K562 (cell line): ENCODE results near the gene PFDN2.

Experiments
- TF ChIP-seq, protein P1 (sequence below): sonication (generic); formaldehyde crosslinking; IDR thresholded peaks from 2 replicates; pipeline ENCODE4 v1.8.0; 2022; ENCODE audit warnings: missing genetic modification reagents, mild to moderate bottlenecking, borderline replicate concordance
- TF ChIP-seq, protein P2 (sequence below): fragments of 250-450 bp; sonication (Bioruptor Pico); IDR thresholded peaks from 2 replicates; pipeline ENCODE4 v1.8.0; 2022; ENCODE audit warnings: inconsistent platforms, mild to moderate bottlenecking, moderate library complexity, borderline replicate concordance

DNA sequence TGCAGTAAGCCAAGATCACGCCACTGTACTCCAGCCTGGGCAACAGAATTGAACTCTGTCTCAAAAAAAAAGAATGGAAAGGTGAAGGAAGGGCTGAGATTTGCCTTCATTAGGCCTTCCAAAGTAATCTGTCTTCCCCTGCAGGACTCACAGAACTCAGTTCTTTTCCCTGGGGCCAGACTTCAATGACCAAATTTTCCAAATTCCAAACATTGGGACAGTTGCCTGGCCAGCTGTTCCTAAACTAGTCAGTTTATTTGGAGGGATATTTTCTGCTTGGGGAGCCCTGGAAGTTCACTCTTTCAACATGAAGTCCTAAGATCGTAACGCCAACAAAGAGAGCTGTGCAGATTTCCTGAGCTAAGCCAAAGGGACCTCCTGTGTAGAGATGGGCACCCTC lies 20.0 kb upstream of the PFDN2 start:
- TF ChIP-seq, protein P1, sequence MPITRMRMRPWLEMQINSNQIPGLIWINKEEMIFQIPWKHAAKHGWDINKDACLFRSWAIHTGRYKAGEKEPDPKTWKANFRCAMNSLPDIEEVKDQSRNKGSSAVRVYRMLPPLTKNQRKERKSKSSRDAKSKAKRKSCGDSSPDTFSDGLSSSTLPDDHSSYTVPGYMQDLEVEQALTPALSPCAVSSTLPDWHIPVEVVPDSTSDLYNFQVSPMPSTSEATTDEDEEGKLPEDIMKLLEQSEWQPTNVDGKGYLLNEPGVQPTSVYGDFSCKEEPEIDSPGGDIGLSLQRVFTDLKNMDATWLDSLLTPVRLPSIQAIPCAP = no peak
- TF ChIP-seq, protein P2, sequence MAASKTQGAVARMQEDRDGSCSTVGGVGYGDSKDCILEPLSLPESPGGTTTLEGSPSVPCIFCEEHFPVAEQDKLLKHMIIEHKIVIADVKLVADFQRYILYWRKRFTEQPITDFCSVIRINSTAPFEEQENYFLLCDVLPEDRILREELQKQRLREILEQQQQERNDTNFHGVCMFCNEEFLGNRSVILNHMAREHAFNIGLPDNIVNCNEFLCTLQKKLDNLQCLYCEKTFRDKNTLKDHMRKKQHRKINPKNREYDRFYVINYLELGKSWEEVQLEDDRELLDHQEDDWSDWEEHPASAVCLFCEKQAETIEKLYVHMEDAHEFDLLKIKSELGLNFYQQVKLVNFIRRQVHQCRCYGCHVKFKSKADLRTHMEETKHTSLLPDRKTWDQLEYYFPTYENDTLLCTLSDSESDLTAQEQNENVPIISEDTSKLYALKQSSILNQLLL (CRISPR knock-in tag) = no peak
